Kidney epithelial cell (primary cell): ENCODE measurements around the gene GJA8. TPM values are rescaled to one million over a fixed set of nuclear protein-coding genes. Genes with fewer than 3 reads are reported as not detected.
"Not testable (repeated sequence)": the region's sequence is repeated elsewhere in the genome, so short reads cannot be mapped to it uniquely, and the experiment has no call there.

Experiments used
- DNase-seq: peaks from one replicate; pipeline ENCODE4 v3.0.0-alpha.2; 2010; ENCODE audit warnings: low read depth
- H3K27me3 ChIP-seq: 2 replicates; pipeline ENCODE4 v1.6.0; 2011; ENCODE audit warnings: low read length; ENCODE audit not compliant: control insufficient read depth, insufficient read depth
- H3K36me3 ChIP-seq: 2 replicates; pipeline ENCODE4 v1.5.1; 2011; ENCODE audit warnings: low read length; ENCODE audit not compliant: control insufficient read depth, insufficient read depth
- H3K4me3 ChIP-seq: 2 replicates; pipeline ENCODE4 v1.5.1; 2011; ENCODE audit warnings: low read depth, mild to moderate bottlenecking, control low read depth, low read length
- CTCF ChIP-seq: IDR thresholded peaks from 2 replicates; pipeline ENCODE4 v1.5.1; 2011; ENCODE audit warnings: mild to moderate bottlenecking, moderate library complexity, low read length, control low read depth, inconsistent platforms; ENCODE audit not compliant: insufficient read depth, poor library complexity, severe bottlenecking
- total RNA-seq: library from RNA; depleted of rRNA; stranded (reverse); fragments of >200 nt; gene quantifications from 2 replicates; pipeline ENCODE4 v1.2.3, GENCODE V29; 2015

GJA8 gene
- total RNA-seq, 1 donor from 2014 or later: not detected

GRCh38 chr1:147913362-147913942, 10.9 kb downstream of the GJA8 start:
- no peaks in the 10 kb centered on the region for H3K27me3 ChIP-seq
- DNase-seq: no peak
- H3K36me3 ChIP-seq: no peaks in the 10 kb centered on the region
- no peak for TF ChIP-seq CTCF
- no peak overlapping the region for H3K4me3 ChIP-seq

GRCh38 chr1:147919896-147920295, 17.3 kb downstream of the GJA8 start:
- DNase-seq: no peak
- no peak overlapping the region for H3K4me3 ChIP-seq
- no peaks in the 10 kb centered on the region for H3K27me3 ChIP-seq
- no peak for TF ChIP-seq CTCF
- H3K36me3 ChIP-seq: no peaks in the 10 kb centered on the region

GRCh38 chr1:147924813-147925212, 22.2 kb downstream of the GJA8 start:
- H3K36me3 ChIP-seq: no peaks in the 10 kb centered on the region
- TF ChIP-seq CTCF: no peak
- DNase-seq: no peak
- no peaks in the 10 kb centered on the region for H3K27me3 ChIP-seq
- H3K4me3 ChIP-seq: no peak overlapping the region

- H3K27me3 ChIP-seq, H3K4me3 ChIP-seq, H3K36me3 ChIP-seq, DNase-seq: not testable (repeated sequence)
Measured at GRCh38 chr1:147927215-147927614, 24.6 kb downstream of the GJA8 start.

GRCh38 chr1:147927689-147928088, 25.1 kb downstream of the GJA8 start:
- not testable (repeated sequence) for DNase-seq, H3K4me3 ChIP-seq, H3K27me3 ChIP-seq, H3K36me3 ChIP-seq

GRCh38 chr1:147928236-147929132, 25.9 kb downstream of the GJA8 start, which contains the start of gene GPR89B:
TSS of gene GPR89B (plus strand) at chr1:147928420. CDS start at chr1:147928537, 117 bp downstream.
- not testable (repeated sequence) for H3K27me3 ChIP-seq, H3K36me3 ChIP-seq
- H3K4me3 ChIP-seq: peak within 1 kb of the TSS; percentile 79
- DNase-seq: peak; percentile 50

- H3K4me3 ChIP-seq, H3K27me3 ChIP-seq, DNase-seq, H3K36me3 ChIP-seq: not testable (repeated sequence)
Measured at GRCh38 chr1:147931137-147931536, 28.5 kb downstream of the GJA8 start.

- not testable (repeated sequence) for H3K27me3 ChIP-seq, DNase-seq, H3K4me3 ChIP-seq, H3K36me3 ChIP-seq
Measured at GRCh38 chr1:147935296-147935695, 32.7 kb downstream of the GJA8 start.

- DNase-seq, H3K27me3 ChIP-seq, H3K4me3 ChIP-seq, H3K36me3 ChIP-seq: not testable (repeated sequence)
Measured at GRCh38 chr1:147940456-147940855, 37.9 kb downstream of the GJA8 start.

- not testable (repeated sequence) for H3K4me3 ChIP-seq, H3K36me3 ChIP-seq, H3K27me3 ChIP-seq, DNase-seq
Measured at GRCh38 chr1:147942563-147942962, 40.0 kb downstream of the GJA8 start.

- not testable (repeated sequence) for H3K4me3 ChIP-seq, DNase-seq, H3K27me3 ChIP-seq, H3K36me3 ChIP-seq
Measured at GRCh38 chr1:147949517-147949916, 46.9 kb downstream of the GJA8 start.
